ENCODE measurements around the gene MXRA5. TPM values are rescaled to one million over a fixed set of nuclear protein-coding genes. Genes with fewer than 3 reads are reported as not detected.
"Not testable (repeated sequence)": the region's sequence is repeated elsewhere in the genome, so short reads cannot be mapped to it uniquely, and the experiment has no call there.

Gene MXRA5
- total and polyA plus RNA-seq, 2 of the 13 experiments (the other 11 are each of a cell fraction or from before 2014, with no cell fraction given): not detected

GRCh38 chrX:3286196-3286945 lies 60.1 kb downstream of the MXRA5 start (continued):
- TF ChIP-seq HCFC1 (IDR thresholded peaks at IDR 0.05; ENCODE audit: low read depth, low read length) (no peak), ZBTB26 (CRISPR knock-in tag; IDR thresholded peaks at IDR 0.05; ENCODE audit: borderline replicate concordance) (no peak), GTF3A (CRISPR knock-in tag; conservative IDR thresholded peaks at IDR 0.05) (no peak), BCL6 (CRISPR knock-in tag; IDR thresholded peaks at IDR 0.05) (no peak), ZFYVE20 (CRISPR knock-in tag; IDR thresholded peaks at IDR 0.05; ENCODE audit: borderline replicate concordance, low read depth) (no peak)

GRCh38 chrX:3280706-3281105 lies 65.7 kb downstream of the MXRA5 start:
- TF ChIP-seq SMARCC2 (IDR thresholded peaks at IDR 0.05): no peak
- Histone ChIP-seq H3K27ac (ENCODE audit: extremely low read length, insufficient read depth, low read length) (no peak overlapping the region), H3K4me1 (ENCODE audit: insufficient read depth, low read length) (no peaks in the 10 kb centered on the region), H2AFZ (ENCODE audit: low read length) (no peak overlapping the region), H3K36me3 (replicated peaks in 1 of 2; ENCODE audit: control insufficient read depth in 1 of 2, insufficient read depth in 2 of 2, low read length in 2 of 2) (no peaks in the 10 kb centered on the region), H3K9ac (ENCODE audit: insufficient read depth, low read depth, low read length) (no peak overlapping the region), H3K79me2 (ENCODE audit: insufficient read depth, low read length) (no peaks in the 10 kb centered on the region), H3K4me2 (ENCODE audit: low read depth, low read length) (no peak overlapping the region), H3K4me3 (replicated peaks in 1 of 3; ENCODE audit: insufficient read depth in 1 of 3, low read depth in 2 of 3, low read length in 3 of 3) (no peak overlapping the region), H3K27me3 (ENCODE audit: control insufficient read depth in 1 of 2, insufficient read depth in 2 of 2, low read length in 2 of 2) (no peaks in the 10 kb centered on the region), H3K9me3 (ENCODE audit: low read length) (no peaks in the 10 kb centered on the region), H4K20me1 (ENCODE audit: insufficient read depth, low read length) (no peaks in the 10 kb centered on the region)
- DNase-seq (ENCODE audit: low spot score) (no peak), FAIRE-seq (no peak), ATAC-seq (no peak)
- in situ Hi-C loops (cut with HindIII; ENCODE audit: extremely low pct_ligation_motif_present, low pct_unique_long_range_greater_than_20kb): no loop called here
- ChIA-PET CTCF (ENCODE audit: low intra/inter-chr PET ratio, low total read pairs) (no interaction called here), POLR2A (no interaction called here)
- intact Hi-C loops (cut with micrococcal nuclease; ENCODE audit: unreplicated experiment): no loop called here
- BruUV-seq (replicated peaks): no TSS peak
- WGBS (ENCODE audit: low lambda C conversion rate): 8% methylated on average over 1 of the region's 1 CpG

- H3K36me3 ChIP-seq (replicated peaks in 1 of 2; ENCODE audit: control insufficient read depth in 1 of 2, insufficient read depth in 2 of 2, low read length in 2 of 2); H3K4me1 ChIP-seq (ENCODE audit: insufficient read depth, low read length); ATAC-seq; H3K4me2 ChIP-seq (ENCODE audit: low read depth, low read length); DNase-seq (ENCODE audit: low spot score); POLR2A ChIA-PET; H3K9me3 ChIP-seq (ENCODE audit: low read length); H3K27me3 ChIP-seq (ENCODE audit: control insufficient read depth in 1 of 2, insufficient read depth in 2 of 2, low read length in 2 of 2); H3K4me3 ChIP-seq (replicated peaks in 1 of 3; ENCODE audit: insufficient read depth in 1 of 3, low read depth in 2 of 3, low read length in 3 of 3); H3K9ac ChIP-seq (ENCODE audit: insufficient read depth, low read depth, low read length); FAIRE-seq; BruUV-seq (replicated peaks); H3K27ac ChIP-seq (ENCODE audit: extremely low read length, insufficient read depth, low read length); H3K79me2 ChIP-seq (ENCODE audit: insufficient read depth, low read length); H4K20me1 ChIP-seq (ENCODE audit: insufficient read depth, low read length); CTCF ChIA-PET (ENCODE audit: low intra/inter-chr PET ratio, low total read pairs); in situ Hi-C loops (cut with HindIII; ENCODE audit: extremely low pct_ligation_motif_present, low pct_unique_long_range_greater_than_20kb); intact Hi-C loops (cut with micrococcal nuclease; ENCODE audit: unreplicated experiment); H2AFZ ChIP-seq (ENCODE audit: low read length): not testable (repeated sequence)
- WGBS (ENCODE audit: low lambda C conversion rate): 100% methylated on average over 1 of the region's 1 CpG
Measured at GRCh38 chrX:3273668-3274067, 72.8 kb downstream of the MXRA5 start.
